Measurements from ENCODE around the gene NDUFA5. TPM values are rescaled to one million over a fixed set of nuclear protein-coding genes. Genes with fewer than 3 reads are reported as not detected.
A peak's percentile ranks its signal among the peaks of the same experiment; 100 is the strongest.

NDUFA5 gene
- total RNA-seq (2021; ENCODE audit: unreplicated experiment) (53.4 TPM), Bru-seq, nascent RNA (percentile 79 among the genes with signal in this experiment), BruChase-seq, experiment 1, labeled RNA remaining after a 2-hour chase (percentile 68 among the genes with signal in this experiment), BruChase-seq, experiment 2, labeled RNA remaining after a 6-hour chase (percentile 79 among the genes with signal in this experiment)
- polyA plus RNA-seq (2012; ENCODE audit: insufficient read length): 29.2 TPM
- long read RNA-seq, transcript NDUFA5-201 (5 exons, 1,901 nt): major isoform, 84 of 106 reads
- long read RNA-seq, transcript NDUFA5-202 (4 exons, 1,360 nt): minor isoform, 10 of 106 reads
- long read RNA-seq, partial matches to known transcripts: 2 of 106 reads
- long read RNA-seq, other reads (novel, unspliced or antisense): 5 of 106 reads

DNA sequence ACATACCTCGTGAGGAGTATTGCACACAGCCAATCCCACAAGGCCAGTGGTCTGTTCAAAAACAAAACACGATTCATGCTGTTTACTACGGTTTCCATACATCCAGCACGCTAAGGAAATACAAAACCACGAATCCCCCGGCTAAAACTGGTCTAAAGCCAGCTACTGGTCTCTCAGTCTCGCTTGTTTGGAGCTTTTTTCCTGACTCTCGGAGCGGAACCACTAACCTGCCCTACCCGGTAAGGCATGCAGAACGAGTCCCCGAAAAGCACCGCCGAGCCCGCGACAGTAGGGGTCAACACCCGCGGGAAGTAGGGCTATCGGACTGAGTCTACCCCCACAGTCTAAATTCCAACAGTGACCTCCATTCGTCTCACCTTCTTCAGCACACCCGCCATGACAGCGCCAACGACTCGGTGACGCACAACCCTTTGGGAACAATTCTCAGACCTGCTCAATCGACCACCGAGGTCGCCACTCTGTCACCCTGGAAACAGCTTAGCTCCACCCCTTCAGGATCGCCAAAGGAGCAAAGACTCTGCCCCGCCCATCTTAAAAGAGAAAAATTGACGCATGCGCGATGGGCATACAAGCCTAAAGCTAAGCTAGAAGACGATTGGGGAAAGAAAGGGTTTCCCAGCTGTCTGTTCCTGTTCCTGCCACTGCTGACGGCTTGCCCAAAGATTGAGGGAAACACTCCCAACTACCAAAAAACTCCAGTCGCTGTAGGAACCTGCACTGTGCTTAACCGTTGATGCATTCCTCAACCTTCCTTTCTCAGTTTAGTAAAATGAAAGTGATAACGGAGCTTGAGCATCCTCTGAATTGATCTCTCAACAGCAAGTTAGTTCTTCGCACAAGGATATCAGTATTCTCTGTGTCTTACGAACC is at the start of gene NDUFA5:
Gene NDUFA5, minus strand, starts transcription at position 421 of the 891 bp plus-strand sequence. Its CDS starts 23 bp downstream, at position 398.
- BruUV-seq (replicated peaks): no TSS peak
- Histone ChIP-seq H3K27ac (ENCODE audit: low read length) (peak within 1 kb of the TSS; percentile 96), H3K4me1 (ENCODE audit: control insufficient read depth, insufficient read depth, low read length) (peaks cover 9% of the 10 kb centered on the region), H3K27me3 (ENCODE audit: control insufficient read depth, insufficient read depth, low read length) (no peaks in the 10 kb centered on the region; the same call in 1 of the 2 replicates), H3K36me3 (ENCODE audit: control insufficient read depth, insufficient read depth, low read length) (peaks cover 7% of the 10 kb centered on the region), H3K4me3 (ENCODE audit: low read depth in 2 of 2, low read length in 2 of 2) (peak within 1 kb of the TSS; percentile 92 to 99), H3K9me3 (ENCODE audit: control insufficient read depth, insufficient read depth, low read depth, low read length) (no peaks in the 10 kb centered on the region)
- ChIA-PET POLR2A (interaction anchor here (0.6 kb wide), 2 partner anchors 21 to 191 kb away, joined by 3 to 4 read pairs; partner anchors contain the start of gene WASL), CTCF (interaction anchor here (0.6 to 0.9 kb wide), 4 partner anchors 21 to 64 kb away, joined by 3 to 16 read pairs (median 4); no protein-coding TSS in a partner anchor)
- TF ChIP-seq SIN3A (IDR thresholded peaks at IDR 0.05; ENCODE audit: borderline replicate concordance, insufficient read depth, low read depth, low read length) (peak; percentile 94; the same call in 1 of the 2 replicates), TCF7L2 (IDR thresholded peaks at IDR 0.05; ENCODE audit: low read depth, low read length) (no peak; the same call in 1 of the 2 replicates), POLR2AphosphoS5 (IDR thresholded peaks at IDR 0.05; ENCODE audit: low read depth, low read length) (peak; percentile 55; the same call in 1 of the 2 replicates)
- TF ChIP-seq, protein P1, sequence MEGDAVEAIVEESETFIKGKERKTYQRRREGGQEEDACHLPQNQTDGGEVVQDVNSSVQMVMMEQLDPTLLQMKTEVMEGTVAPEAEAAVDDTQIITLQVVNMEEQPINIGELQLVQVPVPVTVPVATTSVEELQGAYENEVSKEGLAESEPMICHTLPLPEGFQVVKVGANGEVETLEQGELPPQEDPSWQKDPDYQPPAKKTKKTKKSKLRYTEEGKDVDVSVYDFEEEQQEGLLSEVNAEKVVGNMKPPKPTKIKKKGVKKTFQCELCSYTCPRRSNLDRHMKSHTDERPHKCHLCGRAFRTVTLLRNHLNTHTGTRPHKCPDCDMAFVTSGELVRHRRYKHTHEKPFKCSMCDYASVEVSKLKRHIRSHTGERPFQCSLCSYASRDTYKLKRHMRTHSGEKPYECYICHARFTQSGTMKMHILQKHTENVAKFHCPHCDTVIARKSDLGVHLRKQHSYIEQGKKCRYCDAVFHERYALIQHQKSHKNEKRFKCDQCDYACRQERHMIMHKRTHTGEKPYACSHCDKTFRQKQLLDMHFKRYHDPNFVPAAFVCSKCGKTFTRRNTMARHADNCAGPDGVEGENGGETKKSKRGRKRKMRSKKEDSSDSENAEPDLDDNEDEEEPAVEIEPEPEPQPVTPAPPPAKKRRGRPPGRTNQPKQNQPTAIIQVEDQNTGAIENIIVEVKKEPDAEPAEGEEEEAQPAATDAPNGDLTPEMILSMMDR (IDR thresholded peaks at IDR 0.05): no peak
- TF ChIP-seq, protein P2, sequence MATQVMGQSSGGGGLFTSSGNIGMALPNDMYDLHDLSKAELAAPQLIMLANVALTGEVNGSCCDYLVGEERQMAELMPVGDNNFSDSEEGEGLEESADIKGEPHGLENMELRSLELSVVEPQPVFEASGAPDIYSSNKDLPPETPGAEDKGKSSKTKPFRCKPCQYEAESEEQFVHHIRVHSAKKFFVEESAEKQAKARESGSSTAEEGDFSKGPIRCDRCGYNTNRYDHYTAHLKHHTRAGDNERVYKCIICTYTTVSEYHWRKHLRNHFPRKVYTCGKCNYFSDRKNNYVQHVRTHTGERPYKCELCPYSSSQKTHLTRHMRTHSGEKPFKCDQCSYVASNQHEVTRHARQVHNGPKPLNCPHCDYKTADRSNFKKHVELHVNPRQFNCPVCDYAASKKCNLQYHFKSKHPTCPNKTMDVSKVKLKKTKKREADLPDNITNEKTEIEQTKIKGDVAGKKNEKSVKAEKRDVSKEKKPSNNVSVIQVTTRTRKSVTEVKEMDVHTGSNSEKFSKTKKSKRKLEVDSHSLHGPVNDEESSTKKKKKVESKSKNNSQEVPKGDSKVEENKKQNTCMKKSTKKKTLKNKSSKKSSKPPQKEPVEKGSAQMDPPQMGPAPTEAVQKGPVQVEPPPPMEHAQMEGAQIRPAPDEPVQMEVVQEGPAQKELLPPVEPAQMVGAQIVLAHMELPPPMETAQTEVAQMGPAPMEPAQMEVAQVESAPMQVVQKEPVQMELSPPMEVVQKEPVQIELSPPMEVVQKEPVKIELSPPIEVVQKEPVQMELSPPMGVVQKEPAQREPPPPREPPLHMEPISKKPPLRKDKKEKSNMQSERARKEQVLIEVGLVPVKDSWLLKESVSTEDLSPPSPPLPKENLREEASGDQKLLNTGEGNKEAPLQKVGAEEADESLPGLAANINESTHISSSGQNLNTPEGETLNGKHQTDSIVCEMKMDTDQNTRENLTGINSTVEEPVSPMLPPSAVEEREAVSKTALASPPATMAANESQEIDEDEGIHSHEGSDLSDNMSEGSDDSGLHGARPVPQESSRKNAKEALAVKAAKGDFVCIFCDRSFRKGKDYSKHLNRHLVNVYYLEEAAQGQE (IDR thresholded peaks at IDR 0.05; ENCODE audit: insufficient read depth in 1 of 2, low read depth in 2 of 2, low read length in 1 of 2): peak in 1 of 2 experiments; percentile 62; a peak in 3 of 4 replicates
- DNase-seq (ENCODE audit: low read depth, low spot score) (peak; percentile 99), ATAC-seq (peak; percentile 100)
- intact Hi-C loops (cut with micrococcal nuclease; ENCODE audit: unreplicated experiment): no loop called here
- in situ Hi-C loops (cut with HindIII; ENCODE audit: low pct_unique_long_range_greater_than_20kb, low sequenced_read_pairs): no loop called here

DNA sequence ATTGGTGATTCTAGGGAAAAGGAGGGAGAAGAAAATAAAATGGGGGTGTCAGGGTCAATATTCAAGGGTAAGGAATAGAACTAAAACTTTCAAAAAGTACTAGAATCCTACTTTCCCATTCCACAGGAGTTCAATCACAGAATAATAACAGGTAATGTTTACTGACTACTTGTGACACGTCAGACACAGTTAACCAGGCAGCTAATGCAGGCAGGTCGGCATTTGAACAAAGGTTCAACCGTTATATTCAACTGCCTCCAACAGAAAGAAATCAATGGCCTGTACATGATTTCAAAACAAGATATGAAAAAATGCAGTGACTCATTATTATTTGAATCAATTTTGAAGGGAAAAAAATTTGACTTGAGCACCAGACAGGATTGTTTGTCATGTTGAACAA is 47.1 kb upstream of the NDUFA5 start:
- no peaks in the 10 kb centered on the region for H3K36me3 ChIP-seq (ENCODE audit: control insufficient read depth, insufficient read depth, low read length)
- intact Hi-C loops (cut with micrococcal nuclease; ENCODE audit: unreplicated experiment): no loop called here
- in situ Hi-C loops (cut with HindIII; ENCODE audit: low pct_unique_long_range_greater_than_20kb, low sequenced_read_pairs): no loop called here
- POLR2A ChIA-PET: no interaction called here
- TF ChIP-seq POLR2AphosphoS5 (IDR thresholded peaks at IDR 0.05; ENCODE audit: low read depth, low read length): no peak
- TF ChIP-seq, protein P2 (IDR thresholded peaks at IDR 0.05; ENCODE audit: insufficient read depth in 1 of 2, low read depth in 2 of 2, low read length in 1 of 2): no peak
- TF ChIP-seq, protein P1 (IDR thresholded peaks at IDR 0.05): no peak
- TF ChIP-seq TCF7L2 (IDR thresholded peaks at IDR 0.05; ENCODE audit: low read depth, low read length): no peak
- DNase-seq (ENCODE audit: low read depth, low spot score) (no peak), ATAC-seq (no peak)
- CTCF ChIA-PET: no interaction called here
- no peaks in the 10 kb centered on the region for H3K9me3 ChIP-seq (ENCODE audit: control insufficient read depth, insufficient read depth, low read depth, low read length)
- no peak overlapping the region for H3K27ac ChIP-seq (ENCODE audit: low read length)
- no peak overlapping the region for H3K4me3 ChIP-seq (ENCODE audit: low read depth in 2 of 2, low read length in 2 of 2)
- H3K27me3 ChIP-seq (ENCODE audit: control insufficient read depth, insufficient read depth, low read length): no peaks in the 10 kb centered on the region
- H3K4me1 ChIP-seq (ENCODE audit: control insufficient read depth, insufficient read depth, low read length): no peaks in the 10 kb centered on the region
- BruUV-seq (replicated peaks): no TSS peak

Data from Panc1 (cell line).